ENCODE measurements around the gene MPST.

- TF ChIP-seq POLR2A (IDR thresholded peaks at IDR 0.05) (no peak), CTCF (IDR thresholded peaks at IDR 0.05) (no peak)
Measured at GRCh38 chr22:37016134-37016910, 3.2 kb upstream of the MPST start.
